Activated CD4-positive, alpha-beta T cell treated with anti-CD3 and anti-CD28 coated beads for 48 hours (primary cell): ENCODE measurements around the gene RCOR1.

Source experiments
- DNase-seq: peaks from one replicate; pipeline ENCODE4 v3.0.0-alpha.2; 2020

Gene RCOR1

GRCh38 chr14:102686196-102686801 lies 93.8 kb downstream of the RCOR1 start:
- no peak for DNase-seq

- no peak for DNase-seq
Observed at GRCh38 chr14:102688290-102688689, 95.8 kb downstream of the RCOR1 start.

GRCh38 chr14:102690509-102691286 lies 98.2 kb downstream of the RCOR1 start:
- DNase-seq = no peak

- DNase-seq = no peak
Observed at GRCh38 chr14:102691763-102692162, 99.3 kb downstream of the RCOR1 start.

GRCh38 chr14:102692334-102692733 lies 99.9 kb downstream of the RCOR1 start:
- DNase-seq = no peak

GRCh38 chr14:102693006-102693755 lies 100.7 kb downstream of the RCOR1 start:
- DNase-seq = no peak

- DNase-seq = peak; percentile 72
Observed at GRCh38 chr14:102694530-102695166, 102.2 kb downstream of the RCOR1 start.

- DNase-seq = no peak
Observed at GRCh38 chr14:102695167-102695555, 102.7 kb downstream of the RCOR1 start.

GRCh38 chr14:102696332-102696731 lies 103.9 kb downstream of the RCOR1 start:
- DNase-seq = no peak

- DNase-seq = no peak
Observed at GRCh38 chr14:102696856-102697495, 104.5 kb downstream of the RCOR1 start.

GRCh38 chr14:102697501-102697900 lies 105.1 kb downstream of the RCOR1 start:
- DNase-seq = no peak

- DNase-seq = no peak
Observed at GRCh38 chr14:102699416-102700110, 107.1 kb downstream of the RCOR1 start.

- no peak for DNase-seq
Observed at GRCh38 chr14:102708494-102708893, 116.0 kb downstream of the RCOR1 start.

- no peak for DNase-seq
Observed at GRCh38 chr14:102711207-102711606, 118.8 kb downstream of the RCOR1 start.

- DNase-seq = no peak
Observed at GRCh38 chr14:102711946-102712345, 119.5 kb downstream of the RCOR1 start.

- DNase-seq = no peak
Observed at GRCh38 chr14:102717276-102717675, 124.8 kb downstream of the RCOR1 start.

GRCh38 chr14:102722646-102723045 lies 130.2 kb downstream of the RCOR1 start:
- no peak for DNase-seq

- no peak for DNase-seq
Observed at GRCh38 chr14:102723650-102724049, 131.2 kb downstream of the RCOR1 start.

GRCh38 chr14:102726191-102726949 lies 133.9 kb downstream of the RCOR1 start:
- DNase-seq = no peak

GRCh38 chr14:102727336-102728095 lies 135.1 kb downstream of the RCOR1 start:
- no peak for DNase-seq

- DNase-seq = no peak
Observed at GRCh38 chr14:102728501-102728900, 136.1 kb downstream of the RCOR1 start.
